GM12878 (cell line): ENCODE results near the gene CSRP2. TPM values are rescaled to one million over a fixed set of nuclear protein-coding genes. Genes with fewer than 3 reads are reported as not detected.

Experiments used
- ATAC-seq: fragments of 200-7000 bp; cut with Tn5 transposase; 3 replicates; pipeline ENCODE4 v1.9.1; 2020; ENCODE audit warnings: mild to moderate bottlenecking, moderate library complexity
- BruUV-seq: library from RNA; stranded (reverse); fragments of 400-500 nt; replicated peaks from 2 replicates; lab custom pipeline; 2021; lab: Mats Ljungman, UMichigan
- CTCF ChIA-PET: fragments of 300-600 bp; sonication (Branson Sonifier 250); formaldehyde crosslinking; extraction: SDS; loops from one replicate; lab custom pipeline; 2021; ENCODE audit warnings: inconsistent platforms; lab: Yijun Ruan, JAX
- POLR2A ChIA-PET: fragments of 350-600 bp; formaldehyde crosslinking; extraction: SDS; loops from one replicate; lab custom pipeline; 2021; ENCODE audit warnings: inconsistent platforms; lab: Charles Lee
- RAD21 ChIA-PET: fragments of 300-600 bp; sonication (Branson Sonifier 250); formaldehyde crosslinking; loops from one replicate; lab custom pipeline; 2023; ENCODE audit warnings: antibody characterized with exemption; ENCODE audit not compliant: unreplicated experiment; lab: Charles Lee
- SMC1A ChIA-PET: fragments of 300-600 bp; sonication (Branson Sonifier 250); formaldehyde crosslinking; loops from one replicate; lab custom pipeline; 2023; ENCODE audit not compliant: unreplicated experiment, uncharacterized antibody; lab: Charles Lee
- DNase-seq: peaks from one replicate; pipeline ENCODE4 v3.0.0-alpha.2; 2011; ENCODE audit warnings: low read depth, low spot score
- FAIRE-seq: peaks from 3 replicates; lab custom pipeline; 2011; peaks lifted over from hg19 to GRCh38; lab: Jason Lieb, UNC
- H2AFZ ChIP-seq: 2 replicates; pipeline ENCODE4 v1.6.0; 2011; ENCODE audit warnings: low read depth, low read length, control low read depth; ENCODE audit not compliant: control insufficient read depth
- H3K27ac ChIP-seq: 2 replicates; pipeline ENCODE4 v1.5.1; 2011; ENCODE audit warnings: control low read depth; ENCODE audit not compliant: control insufficient read depth, insufficient read depth
- H3K27me3 ChIP-seq, 2 experiments: replicated peaks in 1 of 2; 2 replicates each; pipeline versions ENCODE4 v1.6.0 to v1.6.1; 2011; ENCODE audit warnings: low read length in 1 of 2; ENCODE audit not compliant: control insufficient read depth in 2 of 2, insufficient read depth in 2 of 2
- H3K36me3 ChIP-seq, 2 experiments: 2 replicates each; pipeline ENCODE4 v1.5.1; 2011; ENCODE audit warnings: low read length in 1 of 2; ENCODE audit not compliant: control insufficient read depth in 2 of 2, insufficient read depth in 2 of 2
- H3K4me1 ChIP-seq: 2 replicates; pipeline ENCODE4 v1.6.1; 2011; ENCODE audit warnings: mild to moderate bottlenecking, low read length, moderate library complexity, mixed read lengths; ENCODE audit not compliant: control insufficient read depth, insufficient read depth
- H3K4me2 ChIP-seq: 2 replicates; pipeline ENCODE4 v1.6.0; 2011; ENCODE audit warnings: control low read depth; ENCODE audit not compliant: control insufficient read depth, insufficient read depth
- H3K4me3 ChIP-seq: fragments of 200-600 bp; sonication (generic); 2 replicates; pipeline ENCODE4 v1.5.1; 2016
- H3K79me2 ChIP-seq: 2 replicates; pipeline ENCODE4 v1.6.0; 2011; ENCODE audit warnings: low read length; ENCODE audit not compliant: control insufficient read depth, insufficient read depth
- H3K9ac ChIP-seq: 2 replicates; pipeline ENCODE4 v1.8.0; 2011; ENCODE audit warnings: low read length, control low read depth, mixed read lengths; ENCODE audit not compliant: control insufficient read depth, insufficient read depth
- H3K9me3 ChIP-seq: replicated peaks from 3 replicates; pipeline ENCODE4 v1.5.1; 2011; ENCODE audit warnings: mild to moderate bottlenecking, low read length; ENCODE audit not compliant: control insufficient read depth, insufficient read depth
- H4K20me1 ChIP-seq: 2 replicates; pipeline ENCODE4 v1.6.0; 2011; ENCODE audit not compliant: control insufficient read depth, insufficient read depth
- BACH1 ChIP-seq: fragments of 450-650 bp; IDR thresholded peaks from 2 replicates; pipeline ENCODE4 v1.6.1; 2017; ENCODE audit warnings: mild to moderate bottlenecking, borderline replicate concordance
- CEBPB ChIP-seq, 2 experiments: fragments of 150-350 bp in 1 of 2; IDR thresholded peaks; 2 replicates each; pipeline ENCODE4 v1.6.1; 2012 to 2014; ENCODE audit warnings: low read depth in 2 of 2, low read length in 2 of 2, borderline replicate concordance in 1 of 2, inconsistent platforms in 1 of 2
- E4F1 ChIP-seq: fragments of 450-650 bp; IDR thresholded peaks from 2 replicates; pipeline ENCODE4 v1.6.1; 2018; ENCODE audit warnings: borderline replicate concordance, mild to moderate bottlenecking; ENCODE audit not compliant: partially characterized antibody
- FOS ChIP-seq: IDR thresholded peaks from 3 replicates; pipeline ENCODE4 v1.6.1; 2011; ENCODE audit warnings: borderline replicate concordance; ENCODE audit not compliant: insufficient read length; ENCODE audit errors: extremely low read depth
- HDAC6 ChIP-seq: fragments of 200-600 bp; sonication (generic); IDR thresholded peaks from one replicate; pipeline ENCODE4 v1.8.0; 2017; ENCODE audit warnings: antibody characterized with exemption; ENCODE audit not compliant: unreplicated experiment
- JUNB ChIP-seq: IDR thresholded peaks from 2 replicates; pipeline ENCODE4 v1.6.1; 2016; ENCODE audit warnings: antibody characterized with exemption, mild to moderate bottlenecking
- NR2C1 ChIP-seq: fragments of 450-650 bp; IDR thresholded peaks from 2 replicates; pipeline ENCODE4 v1.6.1; 2017; ENCODE audit warnings: antibody characterized with exemption, mild to moderate bottlenecking, moderate library complexity
- POLR2AphosphoS2 ChIP-seq: IDR thresholded peaks from 2 replicates; pipeline ENCODE4 v1.6.1; 2011; ENCODE audit warnings: low read depth, mild to moderate bottlenecking, low read length, improper control_type of control experiment, moderate library complexity
- SP1 ChIP-seq: IDR thresholded peaks from one replicate; pipeline ENCODE4 v1.6.1; 2011; ENCODE audit warnings: low read depth, low read length
- TAF1 ChIP-seq: IDR thresholded peaks from 2 replicates; pipeline ENCODE4 v1.6.1; 2011; ENCODE audit warnings: mild to moderate bottlenecking, low read depth, low read length, borderline replicate concordance
- USF1 ChIP-seq: IDR thresholded peaks from 2 replicates; pipeline ENCODE4 v1.6.1; 2011; ENCODE audit warnings: borderline replicate concordance, low read depth, mild to moderate bottlenecking, moderate library complexity, mixed read lengths, low read length; ENCODE audit not compliant: insufficient read depth; ENCODE audit errors: extremely low read length
- ZBED1 ChIP-seq: IDR thresholded peaks from 2 replicates; pipeline ENCODE4 v1.6.1; 2016; ENCODE audit warnings: borderline replicate concordance
- WGBS: methylation state at CpG from one replicate; pipeline ENCODE4 v1.1.6; 2016; ENCODE audit warnings: low lambda C conversion rate; ENCODE audit not compliant: insufficient replicate concordance, insufficient coverage; ENCODE audit errors: missing lambda C conversion rate; 5-methylcytosine and 5-hydroxymethylcytosine counted together
- in situ Hi-C: fragments of 300-500 bp; cut with MboI; formaldehyde crosslinking; loops from 9 replicates; pipeline ENCODE4 v1.14.3; 2018; ENCODE audit warnings: mixed read lengths
- intact Hi-C: fragments of 100-400 bp; cut with micrococcal nuclease; formaldehyde crosslinking; loops from one replicate; pipeline ENCODE4 v1.14.2; 2022; ENCODE audit not compliant: unreplicated experiment
- polyA plus RNA-seq, 11 experiments: library from polyadenylated mRNA; depleted of rRNA in 4 of 11; unstranded in 6 of 11; stranded (reverse) in 5 of 11; fragments of >200 nt; fragmentation: Nextera tagmentation in 4 of 11; fragmentation: Illumina TruSeq in 1 of 11; extraction: Ambion mirVana in 4 of 11; extraction: Trizol in 1 of 11; gene quantifications; 1 replicate in 1 of 11; 2 replicates in 10 of 11; pipeline versions ENCODE4 v1.2.1 to v1.2.3, GENCODE V29; 2011 to 2016; ENCODE audit warnings: inconsistent platforms in 2 of 11, missing spikeins in 2 of 11, low read depth in 1 of 11
- total RNA-seq, 4 experiments: library from RNA; depleted of rRNA in 3 of 4; stranded (reverse); fragments of >200 nt in 3 of 4; fragmentation: Illumina TruSeq in 1 of 4; extraction: Trizol in 1 of 4; gene quantifications; 2 replicates each; pipeline versions ENCODE4 v1.2.1 to v1.2.3, GENCODE V29; 2013 to 2021
- TF ChIP-seq, protein P1 (sequence below): IDR thresholded peaks from 2 replicates; pipeline ENCODE4 v1.6.1; 2012; ENCODE audit warnings: improper control_type of control experiment, low read depth, low read length; ENCODE audit not compliant: insufficient replicate concordance
- TF ChIP-seq, protein P2 (sequence below): fragments of 450-650 bp; IDR thresholded peaks from 2 replicates; pipeline ENCODE4 v1.6.1; 2017; ENCODE audit warnings: mild to moderate bottlenecking

Gene CSRP2
- total and polyA plus RNA-seq, 10 of the 15 experiments (the other 5 are each of a cell fraction or from before 2014, with no cell fraction given): 0.08 to 1.6 (median 0.52) TPM

DNA sequence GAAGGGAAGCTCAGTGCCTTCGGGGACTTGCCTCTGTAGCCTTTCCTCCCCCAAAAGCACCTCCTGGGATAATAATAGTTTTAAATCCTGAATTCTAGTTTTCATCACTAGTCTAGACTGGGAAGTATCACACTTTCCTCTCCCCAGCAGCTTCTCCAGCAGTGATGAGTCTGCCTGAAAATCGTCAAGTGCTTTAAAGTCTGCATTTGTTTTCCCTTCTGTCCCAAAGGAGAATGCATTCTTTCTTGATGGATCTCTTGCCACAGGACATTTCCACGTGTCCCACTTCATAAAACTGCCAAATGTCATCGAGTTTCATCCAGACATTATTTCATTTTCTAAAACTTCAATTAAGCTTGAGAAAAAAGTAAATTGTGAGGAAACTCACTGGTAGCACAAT, 15.0 kb downstream of the CSRP2 start:
- CTCF ChIA-PET: interaction anchor here (0.9 kb wide), 1 partner anchor 16 kb away, joined by 3 read pairs; no protein-coding TSS in a partner anchor
- POLR2A ChIA-PET: interaction anchor here (0.5 kb wide), 1 partner anchor 112 kb away, joined by 7 read pairs; no protein-coding TSS in a partner anchor
- Histone ChIP-seq H3K9me3 (no peaks in the 10 kb centered on the region), H3K79me2 (no peaks in the 10 kb centered on the region), H3K36me3 (no peaks in the 10 kb centered on the region; a peak in 1 of 4 replicates), H2AFZ (no peak overlapping the region), H3K4me1 (no peaks in the 10 kb centered on the region; the same call in 1 of the 2 replicates), H3K27me3 (no peaks in the 10 kb centered on the region), H3K9ac (no peak overlapping the region), H4K20me1 (no peaks in the 10 kb centered on the region), H3K4me2 (no peak overlapping the region), H3K27ac (no peak overlapping the region), H3K4me3 (no peak overlapping the region)
- 88% methylated on average over 4 of the region's 4 CpGs for WGBS
- SMC1A ChIA-PET: no interaction called here
- ATAC-seq (no peak), FAIRE-seq (no peak), DNase-seq (no peak)
- intact Hi-C loops: no loop called here
- RAD21 ChIA-PET: no interaction called here
- in situ Hi-C loops: no loop called here
- no TSS peak for BruUV-seq
- TF ChIP-seq, protein P1, sequence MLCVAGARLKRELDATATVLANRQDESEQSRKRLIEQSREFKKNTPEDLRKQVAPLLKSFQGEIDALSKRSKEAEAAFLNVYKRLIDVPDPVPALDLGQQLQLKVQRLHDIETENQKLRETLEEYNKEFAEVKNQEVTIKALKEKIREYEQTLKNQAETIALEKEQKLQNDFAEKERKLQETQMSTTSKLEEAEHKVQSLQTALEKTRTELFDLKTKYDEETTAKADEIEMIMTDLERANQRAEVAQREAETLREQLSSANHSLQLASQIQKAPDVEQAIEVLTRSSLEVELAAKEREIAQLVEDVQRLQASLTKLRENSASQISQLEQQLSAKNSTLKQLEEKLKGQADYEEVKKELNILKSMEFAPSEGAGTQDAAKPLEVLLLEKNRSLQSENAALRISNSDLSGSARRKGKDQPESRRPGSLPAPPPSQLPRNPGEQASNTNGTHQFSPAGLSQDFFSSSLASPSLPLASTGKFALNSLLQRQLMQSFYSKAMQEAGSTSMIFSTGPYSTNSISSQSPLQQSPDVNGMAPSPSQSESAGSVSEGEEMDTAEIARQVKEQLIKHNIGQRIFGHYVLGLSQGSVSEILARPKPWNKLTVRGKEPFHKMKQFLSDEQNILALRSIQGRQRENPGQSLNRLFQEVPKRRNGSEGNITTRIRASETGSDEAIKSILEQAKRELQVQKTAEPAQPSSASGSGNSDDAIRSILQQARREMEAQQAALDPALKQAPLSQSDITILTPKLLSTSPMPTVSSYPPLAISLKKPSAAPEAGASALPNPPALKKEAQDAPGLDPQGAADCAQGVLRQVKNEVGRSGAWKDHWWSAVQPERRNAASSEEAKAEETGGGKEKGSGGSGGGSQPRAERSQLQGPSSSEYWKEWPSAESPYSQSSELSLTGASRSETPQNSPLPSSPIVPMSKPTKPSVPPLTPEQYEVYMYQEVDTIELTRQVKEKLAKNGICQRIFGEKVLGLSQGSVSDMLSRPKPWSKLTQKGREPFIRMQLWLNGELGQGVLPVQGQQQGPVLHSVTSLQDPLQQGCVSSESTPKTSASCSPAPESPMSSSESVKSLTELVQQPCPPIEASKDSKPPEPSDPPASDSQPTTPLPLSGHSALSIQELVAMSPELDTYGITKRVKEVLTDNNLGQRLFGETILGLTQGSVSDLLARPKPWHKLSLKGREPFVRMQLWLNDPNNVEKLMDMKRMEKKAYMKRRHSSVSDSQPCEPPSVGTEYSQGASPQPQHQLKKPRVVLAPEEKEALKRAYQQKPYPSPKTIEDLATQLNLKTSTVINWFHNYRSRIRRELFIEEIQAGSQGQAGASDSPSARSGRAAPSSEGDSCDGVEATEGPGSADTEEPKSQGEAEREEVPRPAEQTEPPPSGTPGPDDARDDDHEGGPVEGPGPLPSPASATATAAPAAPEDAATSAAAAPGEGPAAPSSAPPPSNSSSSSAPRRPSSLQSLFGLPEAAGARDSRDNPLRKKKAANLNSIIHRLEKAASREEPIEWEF: no peak
- TF ChIP-seq, protein P2, sequence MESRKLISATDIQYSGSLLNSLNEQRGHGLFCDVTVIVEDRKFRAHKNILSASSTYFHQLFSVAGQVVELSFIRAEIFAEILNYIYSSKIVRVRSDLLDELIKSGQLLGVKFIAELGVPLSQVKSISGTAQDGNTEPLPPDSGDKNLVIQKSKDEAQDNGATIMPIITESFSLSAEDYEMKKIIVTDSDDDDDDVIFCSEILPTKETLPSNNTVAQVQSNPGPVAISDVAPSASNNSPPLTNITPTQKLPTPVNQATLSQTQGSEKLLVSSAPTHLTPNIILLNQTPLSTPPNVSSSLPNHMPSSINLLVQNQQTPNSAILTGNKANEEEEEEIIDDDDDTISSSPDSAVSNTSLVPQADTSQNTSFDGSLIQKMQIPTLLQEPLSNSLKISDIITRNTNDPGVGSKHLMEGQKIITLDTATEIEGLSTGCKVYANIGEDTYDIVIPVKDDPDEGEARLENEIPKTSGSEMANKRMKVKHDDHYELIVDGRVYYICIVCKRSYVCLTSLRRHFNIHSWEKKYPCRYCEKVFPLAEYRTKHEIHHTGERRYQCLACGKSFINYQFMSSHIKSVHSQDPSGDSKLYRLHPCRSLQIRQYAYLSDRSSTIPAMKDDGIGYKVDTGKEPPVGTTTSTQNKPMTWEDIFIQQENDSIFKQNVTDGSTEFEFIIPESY: no peak
- no peak for TF ChIP-seq FOS
- no peak for TF ChIP-seq ZBED1
- no peak for TF ChIP-seq SP1
- no peak for TF ChIP-seq E4F1
- TF ChIP-seq NR2C1: no peak
- no peak for TF ChIP-seq JUNB
- no peak for TF ChIP-seq TAF1
- TF ChIP-seq HDAC6: no peak
- no peak for TF ChIP-seq BACH1
- no peak for TF ChIP-seq POLR2AphosphoS2
- TF ChIP-seq USF1: no peak
- no peak for TF ChIP-seq CEBPB (IDR thresholded peaks at IDR 0.05; ENCODE audit: borderline replicate concordance in 1 of 2, low read depth in 2 of 2, low read length in 2 of 2)
